Cardiac muscle cell (in vitro differentiated cells and primary cell): ENCODE data around the gene CARD18. TPM values are rescaled to one million over a fixed set of nuclear protein-coding genes. Genes with fewer than 3 reads are reported as not detected.

Source experiments
- DNase-seq, 2 donors: peaks; one replicate each; pipeline versions ENCODE4 v3.0.0 to v3.0.0-alpha.2; 2010 to 2017; ENCODE audit warnings: low read depth in 1 of 2, low spot score in 1 of 2
- H3K27ac ChIP-seq: fragments of 200-600 bp; sonication (generic); 2 replicates; pipeline ENCODE4 v1.5.1; 2016
- H3K27me3 ChIP-seq: fragments of 200-600 bp; sonication (generic); 2 replicates; pipeline ENCODE4 v1.6.0; 2016; ENCODE audit warnings: control low read depth
- H3K36me3 ChIP-seq: fragments of 200-600 bp; sonication (generic); 2 replicates; pipeline ENCODE4 v1.5.1; 2016; ENCODE audit warnings: control low read depth
- H3K4me1 ChIP-seq: fragments of 200-600 bp; sonication (generic); 2 replicates; pipeline ENCODE4 v1.8.1; 2017; ENCODE audit warnings: low read depth, mild to moderate bottlenecking, mixed run types
- H3K4me3 ChIP-seq: fragments of 200-600 bp; sonication (generic); 2 replicates; pipeline ENCODE4 v1.5.1; 2016; ENCODE audit warnings: mild to moderate bottlenecking
- H3K9me3 ChIP-seq: fragments of 200-600 bp; sonication (generic); 2 replicates; pipeline ENCODE4 v1.5.1; 2017; ENCODE audit warnings: low read depth, mild to moderate bottlenecking, control low read depth
- polyA plus RNA-seq: library from polyadenylated mRNA; unstranded; fragments of >200 nt; fragmentation: Nextera tagmentation; extraction: Ambion mirVana; gene quantifications from 2 replicates; pipeline ENCODE4 v1.2.1, GENCODE V29; 2016
- total RNA-seq: library from RNA; depleted of rRNA; stranded (reverse); fragments of >200 nt; gene quantifications from 2 replicates; pipeline ENCODE4 v1.2.3, GENCODE V29; 2016
- TF ChIP-seq, protein P1 (sequence below): IDR thresholded peaks from 2 replicates; pipeline ENCODE4 v1.5.1; 2012; ENCODE audit warnings: low read depth, mild to moderate bottlenecking, low read length

The CARD18 gene
- total and polyA plus RNA-seq, 2 experiments from 2014 or later, result 0.50 TPM; not detected in 1

DNA sequence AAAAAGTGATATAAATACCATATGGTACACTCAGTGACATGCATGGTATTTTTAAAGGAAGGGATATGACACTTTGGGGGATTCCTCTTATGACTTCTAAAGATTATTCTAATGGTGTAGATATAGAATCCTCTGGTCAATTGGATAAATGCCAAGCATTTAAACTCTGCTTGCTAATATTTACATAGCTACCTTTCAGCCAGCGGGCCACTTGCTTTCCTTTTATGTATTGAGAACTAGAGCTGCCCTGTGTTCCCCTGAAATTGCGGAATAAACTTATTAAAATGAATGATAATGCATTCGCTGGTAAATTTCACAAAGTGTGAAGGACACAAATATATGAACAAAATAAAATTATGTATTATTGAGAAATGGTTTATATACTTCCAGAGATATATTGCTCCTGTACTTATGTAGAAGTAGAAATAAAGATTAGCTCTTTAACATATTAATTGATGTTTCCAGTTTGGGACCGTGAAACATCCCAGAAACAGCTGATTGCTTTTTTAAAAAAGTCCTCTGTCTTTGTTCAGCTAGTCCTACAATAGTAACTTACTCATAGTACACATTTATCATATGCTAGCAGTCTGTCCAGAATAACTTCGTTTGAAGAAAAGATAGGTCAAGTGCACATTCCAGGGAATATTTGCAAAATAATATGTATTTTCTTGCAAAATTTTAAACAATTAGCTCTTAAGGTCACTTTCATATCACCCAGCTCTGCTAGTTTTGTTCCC is 40.1 kb upstream of the CARD18 start:
- TF ChIP-seq, protein P1, sequence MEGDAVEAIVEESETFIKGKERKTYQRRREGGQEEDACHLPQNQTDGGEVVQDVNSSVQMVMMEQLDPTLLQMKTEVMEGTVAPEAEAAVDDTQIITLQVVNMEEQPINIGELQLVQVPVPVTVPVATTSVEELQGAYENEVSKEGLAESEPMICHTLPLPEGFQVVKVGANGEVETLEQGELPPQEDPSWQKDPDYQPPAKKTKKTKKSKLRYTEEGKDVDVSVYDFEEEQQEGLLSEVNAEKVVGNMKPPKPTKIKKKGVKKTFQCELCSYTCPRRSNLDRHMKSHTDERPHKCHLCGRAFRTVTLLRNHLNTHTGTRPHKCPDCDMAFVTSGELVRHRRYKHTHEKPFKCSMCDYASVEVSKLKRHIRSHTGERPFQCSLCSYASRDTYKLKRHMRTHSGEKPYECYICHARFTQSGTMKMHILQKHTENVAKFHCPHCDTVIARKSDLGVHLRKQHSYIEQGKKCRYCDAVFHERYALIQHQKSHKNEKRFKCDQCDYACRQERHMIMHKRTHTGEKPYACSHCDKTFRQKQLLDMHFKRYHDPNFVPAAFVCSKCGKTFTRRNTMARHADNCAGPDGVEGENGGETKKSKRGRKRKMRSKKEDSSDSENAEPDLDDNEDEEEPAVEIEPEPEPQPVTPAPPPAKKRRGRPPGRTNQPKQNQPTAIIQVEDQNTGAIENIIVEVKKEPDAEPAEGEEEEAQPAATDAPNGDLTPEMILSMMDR, result no peak
- Histone ChIP-seq H3K36me3 (no peaks in the 10 kb centered on the region), H3K9me3 (no peaks in the 10 kb centered on the region), H3K4me1 (peaks cover 15% of the 10 kb centered on the region), H3K27ac (no peak overlapping the region), H3K27me3 (no peaks in the 10 kb centered on the region), H3K4me3 (no peak overlapping the region)
- peak in 1 of 2 donors; percentile 9 for DNase-seq

DNA sequence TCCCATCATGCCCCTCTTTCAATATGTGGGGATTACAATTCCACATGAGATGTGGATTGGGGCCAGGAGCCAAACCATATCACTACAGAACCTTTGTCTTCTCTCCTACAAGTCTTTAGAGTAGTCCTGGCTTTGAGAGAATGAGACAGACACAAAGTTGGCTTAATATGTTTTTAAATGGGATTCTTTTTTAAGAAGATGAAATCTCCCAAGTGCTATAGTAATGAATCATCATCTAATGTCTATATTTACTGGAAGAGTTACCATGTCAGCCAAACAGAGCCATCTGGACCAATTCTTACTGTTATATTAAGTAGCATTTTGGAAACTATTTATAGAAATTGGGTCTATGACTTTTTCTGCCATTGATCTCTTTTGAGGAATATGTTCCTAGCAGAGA is 38.1 kb upstream of the CARD18 start:
- Histone ChIP-seq H3K27ac (no peak overlapping the region), H3K4me3 (no peak overlapping the region), H3K36me3 (no peaks in the 10 kb centered on the region), H3K9me3 (no peaks in the 10 kb centered on the region), H3K27me3 (no peaks in the 10 kb centered on the region), H3K4me1 (peaks cover 15% of the 10 kb centered on the region)
- TF ChIP-seq, protein P1, result no peak
- peak in 1 of 2 donors; percentile 86 for DNase-seq

DNA sequence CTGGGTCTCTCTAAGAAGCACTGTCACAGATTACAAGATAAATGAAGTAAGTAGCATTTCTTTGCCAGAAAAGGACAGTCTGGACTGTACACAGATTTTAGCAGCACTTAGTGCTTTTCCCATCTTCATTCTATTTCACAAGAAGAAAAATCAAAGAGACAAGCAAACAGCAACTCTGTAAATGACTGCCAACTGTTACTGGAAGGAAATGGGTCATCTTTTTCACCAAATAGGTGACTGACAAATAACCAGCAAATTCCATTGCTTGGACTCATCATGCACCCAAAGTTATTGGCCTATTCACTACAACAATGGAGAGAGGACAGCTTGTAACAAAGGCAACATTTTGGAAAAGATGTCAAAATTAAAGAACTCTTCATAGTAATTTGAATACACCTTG is 28.9 kb upstream of the CARD18 start:
- peak in 1 of 2 donors; percentile 21 for DNase-seq
- Histone ChIP-seq H3K4me1 (no peaks in the 10 kb centered on the region), H3K4me3 (no peak overlapping the region), H3K36me3 (no peaks in the 10 kb centered on the region), H3K9me3 (no peaks in the 10 kb centered on the region), H3K27ac (no peak overlapping the region), H3K27me3 (no peaks in the 10 kb centered on the region)
- TF ChIP-seq, protein P1, result no peak

DNA sequence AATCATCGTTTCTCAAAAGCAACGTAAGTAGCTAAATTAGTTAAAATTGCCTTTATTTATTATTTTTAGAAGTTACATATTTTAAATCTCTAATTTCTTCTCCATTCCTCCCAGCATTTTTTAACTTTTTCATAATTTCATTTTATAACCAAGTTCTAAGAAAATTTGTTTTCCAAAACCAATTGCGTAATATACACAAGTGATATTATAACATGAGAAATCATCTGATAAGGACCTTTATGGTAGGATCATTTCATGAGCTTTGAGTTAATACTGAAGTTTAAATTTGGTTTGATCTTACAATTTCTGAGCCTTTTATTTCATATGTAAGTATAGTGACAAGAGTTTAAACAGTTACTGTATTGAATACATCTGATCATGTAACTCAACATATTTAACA is 27.7 kb upstream of the CARD18 start:
- H3K27ac ChIP-seq, result no peak overlapping the region
- H3K36me3 ChIP-seq, result no peaks in the 10 kb centered on the region
- H3K4me1 ChIP-seq, result no peaks in the 10 kb centered on the region
- no peaks in the 10 kb centered on the region for H3K9me3 ChIP-seq
- H3K27me3 ChIP-seq, result no peaks in the 10 kb centered on the region
- no peak overlapping the region for H3K4me3 ChIP-seq
- DNase-seq, result no peak
- TF ChIP-seq, protein P1, result no peak

DNA sequence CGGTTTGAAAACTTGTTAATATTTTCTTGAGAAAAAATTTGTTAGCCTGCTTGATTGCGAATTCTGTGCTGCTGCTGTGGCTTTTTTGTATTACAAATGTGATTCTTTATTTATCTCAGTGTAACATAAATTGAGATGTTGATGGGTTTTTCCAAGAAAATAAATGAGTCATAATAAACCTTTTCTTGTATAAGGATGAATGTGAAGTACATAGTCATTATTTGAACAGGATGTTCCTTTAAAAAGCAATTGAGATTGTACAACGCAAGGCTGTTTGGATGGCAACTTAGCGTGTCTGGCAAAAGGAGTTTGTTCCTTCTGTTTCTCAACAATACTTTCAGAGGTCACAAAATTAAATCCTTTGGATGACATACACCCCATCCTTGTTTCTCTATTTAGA is 24.6 kb upstream of the CARD18 start:
- Histone ChIP-seq H3K36me3 (no peaks in the 10 kb centered on the region), H3K27me3 (no peaks in the 10 kb centered on the region), H3K27ac (no peak overlapping the region), H3K4me3 (no peak overlapping the region), H3K4me1 (no peaks in the 10 kb centered on the region), H3K9me3 (no peaks in the 10 kb centered on the region)
- TF ChIP-seq, protein P1, result no peak
- DNase-seq, result no peak
